Muscle layer of colon (tissue), 2 donors: Measurements from ENCODE around the gene ZNF787.
A peak's percentile ranks its signal among the peaks of the same experiment; 100 is the strongest.

ENCODE experiments used
- H3K27ac ChIP-seq: one replicate; pipeline ENCODE4 v1.7.0; 2013; ENCODE audit warnings: low read depth, mild to moderate bottlenecking, low read length, moderate library complexity
- H3K27me3 ChIP-seq, 2 donors: one replicate each; pipeline ENCODE4 v1.7.0; 2013; ENCODE audit warnings: low read length in 2 of 2, mild to moderate bottlenecking in 2 of 2; ENCODE audit not compliant: insufficient read depth in 2 of 2, control insufficient read depth in 1 of 2
- H3K36me3 ChIP-seq: one replicate; pipeline ENCODE4 v1.7.0; 2013; ENCODE audit warnings: mild to moderate bottlenecking, low read length; ENCODE audit not compliant: insufficient read depth
- H3K4me1 ChIP-seq: one replicate; pipeline ENCODE4 v1.7.0; 2013; ENCODE audit warnings: mild to moderate bottlenecking, low read length; ENCODE audit not compliant: insufficient read depth
- H3K4me3 ChIP-seq, 2 donors: one replicate each; pipeline ENCODE4 v1.7.0; 2013; ENCODE audit warnings: low read length in 2 of 2, low read depth in 1 of 2, mild to moderate bottlenecking in 1 of 2, moderate library complexity in 1 of 2
- H3K9ac ChIP-seq: one replicate; pipeline ENCODE4 v1.7.0; 2013; ENCODE audit warnings: low read length
- H3K9me3 ChIP-seq: one replicate; pipeline ENCODE4 v1.7.0; 2013; ENCODE audit warnings: mild to moderate bottlenecking, low read length
- donor health status: abdominal sarcoma.
- donor health status: Adenocarcinoma of cecum.

ZNF787 gene

DNA sequence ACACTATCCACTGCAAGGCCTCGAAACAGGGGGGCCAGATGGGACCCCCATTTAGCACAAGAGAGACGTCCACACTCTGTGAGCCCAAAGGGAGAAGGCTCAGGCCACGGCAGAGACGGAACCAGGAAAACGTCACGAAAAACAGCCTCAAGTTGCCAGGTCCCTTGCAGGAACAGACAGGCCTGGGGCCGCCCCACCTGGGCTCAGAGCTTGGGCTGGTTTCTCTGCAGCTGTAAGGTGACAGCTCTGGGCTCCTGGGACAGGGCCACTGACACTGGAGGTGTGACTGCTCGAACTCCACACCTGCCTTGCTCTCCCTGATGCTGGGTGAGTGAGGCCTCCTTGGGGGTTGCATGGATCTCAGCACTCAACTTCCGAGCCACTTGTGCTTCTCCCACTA is 3.2 kb downstream of the ZNF787 start:
- H3K27me3 ChIP-seq: no peaks in the 10 kb centered on the region
- H3K9me3 ChIP-seq: no peaks in the 10 kb centered on the region
- no peak overlapping the region for H3K9ac ChIP-seq
- no peak overlapping the region for H3K27ac ChIP-seq
- H3K4me1 ChIP-seq: peaks cover 28% of the 10 kb centered on the region
- no peak overlapping the region for H3K4me3 ChIP-seq
- no peaks in the 10 kb centered on the region for H3K36me3 ChIP-seq

GRCh38 chr19:56117376-56117884 is 3.7 kb downstream of the ZNF787 start:
- no peaks in the 10 kb centered on the region for H3K27me3 ChIP-seq
- no peak overlapping the region for H3K9ac ChIP-seq
- H3K4me3 ChIP-seq: no peak overlapping the region
- peaks cover 32% of the 10 kb centered on the region for H3K4me1 ChIP-seq
- no peaks in the 10 kb centered on the region for H3K9me3 ChIP-seq
- H3K36me3 ChIP-seq: no peaks in the 10 kb centered on the region
- H3K27ac ChIP-seq: no peak overlapping the region

DNA sequence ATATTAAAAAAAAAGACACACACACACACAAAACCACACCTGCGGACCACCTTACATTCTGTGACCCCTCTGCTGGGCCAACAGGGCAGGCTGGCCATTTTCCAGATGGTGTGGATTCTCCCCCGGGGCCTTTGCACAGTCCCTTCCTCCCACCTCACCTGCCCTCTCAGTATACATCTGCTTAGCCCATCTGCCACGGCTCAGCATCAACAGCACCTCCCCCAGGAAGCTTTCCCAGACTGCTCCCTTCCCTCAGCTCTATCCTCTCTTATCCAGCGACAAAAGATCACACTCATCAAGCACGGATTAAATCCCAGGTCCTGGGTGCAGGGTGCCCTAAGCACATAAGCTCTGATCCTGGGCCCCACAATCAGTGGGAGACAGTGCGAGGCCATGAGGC is 4.5 kb downstream of the ZNF787 start:
- Histone ChIP-seq H3K4me1 (peaks cover 40% of the 10 kb centered on the region), H3K9me3 (no peaks in the 10 kb centered on the region), H3K4me3 (no peak overlapping the region), H3K9ac (no peak overlapping the region), H3K27ac (no peak overlapping the region), H3K27me3 (no peaks in the 10 kb centered on the region), H3K36me3 (no peaks in the 10 kb centered on the region)

DNA sequence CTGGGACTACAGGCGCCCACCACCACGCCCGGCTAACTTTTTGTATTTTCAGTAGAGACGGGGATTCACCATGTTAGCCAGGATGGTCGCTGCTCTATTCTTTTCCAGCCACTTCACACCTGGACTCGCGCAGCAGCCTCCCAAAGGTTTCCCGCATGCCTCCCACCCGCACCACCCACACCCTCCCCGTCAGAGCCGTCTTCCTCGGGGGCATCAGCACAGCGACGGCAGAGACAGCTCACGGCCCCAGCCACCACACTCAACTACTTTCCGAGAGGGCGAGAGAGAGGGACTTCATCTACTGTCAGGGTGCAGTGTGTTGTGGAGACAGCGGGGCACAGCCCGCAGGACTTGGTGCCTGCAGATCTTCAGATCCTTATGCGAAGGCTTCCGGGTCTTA is 5.6 kb downstream of the ZNF787 start:
- H3K4me3 ChIP-seq: no peak overlapping the region
- H3K4me1 ChIP-seq: peaks cover 51% of the 10 kb centered on the region
- H3K9ac ChIP-seq: no peak overlapping the region
- no peak overlapping the region for H3K27ac ChIP-seq
- H3K36me3 ChIP-seq: no peaks in the 10 kb centered on the region
- H3K27me3 ChIP-seq: no peaks in the 10 kb centered on the region
- H3K9me3 ChIP-seq: no peaks in the 10 kb centered on the region

GRCh38 chr19:56114778-56115110 is 6.4 kb downstream of the ZNF787 start:
- Histone ChIP-seq H3K9me3 (no peaks in the 10 kb centered on the region), H3K27me3 (no peaks in the 10 kb centered on the region), H3K4me3 (no peak overlapping the region), H3K36me3 (no peaks in the 10 kb centered on the region), H3K27ac (no peak overlapping the region), H3K9ac (no peak overlapping the region), H3K4me1 (peaks cover 52% of the 10 kb centered on the region)

DNA sequence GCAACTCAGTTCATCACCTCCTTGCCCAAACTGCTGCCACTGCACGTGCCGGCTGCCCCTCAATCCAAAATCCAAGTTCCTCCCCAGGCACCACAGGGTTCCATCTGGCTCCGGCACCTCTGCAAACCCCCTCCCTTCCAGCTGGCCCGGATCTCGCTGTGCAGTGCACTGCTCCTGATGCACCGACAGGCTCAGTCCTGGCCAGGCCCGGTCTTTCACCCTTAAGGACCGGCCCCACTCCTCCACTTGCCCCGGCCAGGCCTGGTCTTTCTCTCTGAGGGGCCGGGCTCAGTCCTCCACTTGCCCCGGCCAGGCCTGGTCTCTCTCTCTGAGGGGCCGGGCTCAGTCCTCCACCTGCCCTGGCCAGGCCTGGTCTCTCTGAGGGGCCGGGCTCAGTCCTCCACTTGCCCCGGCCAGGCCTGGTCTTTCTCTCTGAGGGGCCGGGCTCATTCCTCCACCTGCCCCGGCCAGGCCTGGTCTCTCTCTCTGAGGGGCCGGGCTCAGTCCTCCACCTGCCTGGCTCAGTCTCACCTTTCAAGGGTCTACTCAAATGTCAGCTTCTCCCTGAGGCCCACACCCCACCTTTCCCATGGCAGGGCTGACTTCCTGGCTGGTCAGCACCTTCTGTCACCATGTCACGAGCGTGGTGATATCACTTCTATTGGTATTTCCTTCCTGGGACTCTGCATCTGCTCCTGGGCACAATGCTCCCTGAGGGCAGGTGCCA is 6.9 kb downstream of the ZNF787 start:
- Histone ChIP-seq H3K9me3 (no peaks in the 10 kb centered on the region), H3K27me3 (no peaks in the 10 kb centered on the region), H3K4me1 (peaks cover 50% of the 10 kb centered on the region), H3K36me3 (no peaks in the 10 kb centered on the region), H3K27ac (no peak overlapping the region), H3K9ac (no peak overlapping the region), H3K4me3 (no peak overlapping the region)

GRCh38 chr19:56113074-56113632 is 7.9 kb downstream of the ZNF787 start:
- peaks cover 50% of the 10 kb centered on the region for H3K4me1 ChIP-seq
- no peaks in the 10 kb centered on the region for H3K36me3 ChIP-seq
- H3K9me3 ChIP-seq: no peaks in the 10 kb centered on the region
- H3K4me3 ChIP-seq: no peak overlapping the region
- no peak overlapping the region for H3K9ac ChIP-seq
- H3K27ac ChIP-seq: no peak overlapping the region
- H3K27me3 ChIP-seq: no peaks in the 10 kb centered on the region

GRCh38 chr19:56112313-56112709 is 8.8 kb downstream of the ZNF787 start:
- no peak overlapping the region for H3K9ac ChIP-seq
- no peaks in the 10 kb centered on the region for H3K9me3 ChIP-seq
- H3K36me3 ChIP-seq: no peaks in the 10 kb centered on the region
- H3K27me3 ChIP-seq: no peaks in the 10 kb centered on the region
- H3K4me3 ChIP-seq: no peak overlapping the region
- H3K27ac ChIP-seq: no peak overlapping the region
- peaks cover 51% of the 10 kb centered on the region for H3K4me1 ChIP-seq

DNA sequence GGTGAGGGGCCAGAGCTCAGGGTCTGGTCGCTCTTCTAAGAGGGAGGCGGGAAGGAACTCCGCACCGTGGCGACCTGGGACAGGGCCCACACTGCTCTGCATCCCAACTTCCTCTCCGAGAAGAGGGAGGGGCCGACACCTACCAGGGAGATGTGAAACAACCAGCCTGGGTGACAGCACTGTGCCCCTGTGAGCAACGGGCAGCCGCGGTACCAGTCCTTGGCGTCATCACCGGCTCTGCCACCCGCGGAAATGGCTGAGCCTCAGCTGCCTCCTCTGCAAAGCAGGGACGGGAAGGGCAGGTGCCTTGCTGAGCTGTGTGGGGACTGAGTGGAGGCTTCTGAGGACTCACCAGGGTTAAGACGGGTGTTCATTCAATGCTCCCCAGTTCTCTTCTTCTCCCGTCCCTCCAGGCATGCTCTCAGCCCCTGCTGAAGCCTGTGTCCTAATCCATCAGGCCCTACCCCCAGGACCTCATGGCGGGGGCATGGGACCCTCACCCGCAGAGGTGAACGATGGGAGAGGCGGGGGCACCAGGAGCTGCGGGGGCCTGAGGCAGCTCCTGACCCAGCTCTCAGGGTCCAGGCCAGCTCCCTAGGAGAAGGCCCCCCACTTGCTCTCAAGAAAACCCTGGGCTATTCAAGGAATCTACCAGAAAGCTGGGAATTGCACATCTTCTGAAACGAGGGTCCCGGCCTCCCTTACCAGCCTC is 9.3 kb downstream of the ZNF787 start:
- Histone ChIP-seq H3K27ac (peak overlapping the region; percentile 58), H3K4me1 (peaks cover 51% of the 10 kb centered on the region), H3K9ac (peak overlapping the region; percentile 9)

GRCh38 chr19:56110515-56111448 is 10.3 kb downstream of the ZNF787 start:
- no peaks in the 10 kb centered on the region for H3K9me3 ChIP-seq
- peak overlapping the region; percentile 58 for H3K27ac ChIP-seq
- peak overlapping the region in 1 of 2 donors; percentile 20 for H3K4me3 ChIP-seq
- peak overlapping the region; percentile 9 for H3K9ac ChIP-seq
- H3K27me3 ChIP-seq: no peaks in the 10 kb centered on the region
- H3K36me3 ChIP-seq: no peaks in the 10 kb centered on the region
- peaks cover 55% of the 10 kb centered on the region for H3K4me1 ChIP-seq

More for the DNA sequence above, 9.3 kb downstream of the ZNF787 start:
- no peaks in the 10 kb centered on the region for H3K27me3 ChIP-seq
- H3K4me3 ChIP-seq: peak overlapping the region in 1 of 2 donors; percentile 20
- no peaks in the 10 kb centered on the region for H3K36me3 ChIP-seq
- H3K9me3 ChIP-seq: no peaks in the 10 kb centered on the region

GRCh38 chr19:56109226-56109625 is 11.9 kb downstream of the ZNF787 start:
- Histone ChIP-seq H3K27ac (peak overlapping the region; percentile 65), H3K4me3 (peak overlapping the region in 1 of 2 donors; percentile 37), H3K36me3 (no peaks in the 10 kb centered on the region), H3K4me1 (peaks cover 65% of the 10 kb centered on the region), H3K27me3 (no peaks in the 10 kb centered on the region), H3K9ac (no peak overlapping the region), H3K9me3 (no peaks in the 10 kb centered on the region)
